H1 (cell line): Measurements from ENCODE around the gene ITM2B. TPM values are rescaled to one million over a fixed set of nuclear protein-coding genes. Genes with fewer than 3 reads are reported as not detected.
"Not testable (repeated sequence)": the region's sequence is repeated elsewhere in the genome, so short reads cannot be mapped to it uniquely, and the experiment has no call there.

Source experiments
- CTCF ChIA-PET: fragments of 300-600 bp; sonication (Branson Sonifier 250); formaldehyde crosslinking; loops from one replicate; lab custom pipeline; 2021; ENCODE audit not compliant: partially characterized antibody; lab: Charles Lee
- POLR2A ChIA-PET: fragments of 300-600 bp; sonication (Branson Sonifier 250); formaldehyde crosslinking; loops from one replicate; lab custom pipeline; 2021; ENCODE audit warnings: inconsistent platforms; ENCODE audit not compliant: partially characterized antibody; lab: Charles Lee
- DNase-seq, 2 experiments: peaks; one replicate each; pipeline versions ENCODE4 v3.0.0 to v3.0.0-alpha.2; 2010 to 2022; ENCODE audit warnings: low spot score in 2 of 2, low read depth in 1 of 2, mixed read lengths in 1 of 2
- FAIRE-seq: peaks from 2 replicates; lab custom pipeline; 2011; peaks lifted over from hg19 to GRCh38; lab: Jason Lieb, UNC
- H2AFZ ChIP-seq: 2 replicates; pipeline ENCODE4 v1.8.1; 2012; ENCODE audit warnings: low read length, inconsistent platforms
- H2AK5ac ChIP-seq: 2 replicates; pipeline ENCODE4 v1.6.1; 2013; ENCODE audit warnings: low read depth, low read length
- H2BK120ac ChIP-seq: replicated peaks from 2 replicates; pipeline ENCODE3; 2013; ENCODE audit warnings: low read depth, low read length, inconsistent platforms
- H2BK12ac ChIP-seq: 2 replicates; pipeline ENCODE4 v1.6.1; 2013; ENCODE audit warnings: low read depth, low read length
- H2BK15ac ChIP-seq: 2 replicates; pipeline ENCODE4 v1.6.1; 2013; ENCODE audit warnings: low read length
- H2BK20ac ChIP-seq: 2 replicates; pipeline ENCODE4 v1.6.1; 2013; ENCODE audit warnings: low read length
- H2BK5ac ChIP-seq: 2 replicates; pipeline ENCODE4 v1.6.1; 2013; ENCODE audit warnings: low read depth, low read length
- H3K14ac ChIP-seq: 2 replicates; pipeline ENCODE4 v1.6.1; 2013; ENCODE audit warnings: inconsistent platforms; ENCODE audit not compliant: insufficient read length
- H3K18ac ChIP-seq: 2 replicates; pipeline ENCODE4 v1.6.1; 2013; ENCODE audit warnings: low read length; ENCODE audit errors: extremely low read depth
- H3K23ac ChIP-seq: 2 replicates; pipeline ENCODE4 v1.6.1; 2013; ENCODE audit warnings: inconsistent platforms; ENCODE audit not compliant: insufficient read length
- H3K23me2 ChIP-seq: 2 replicates; pipeline ENCODE4 v1.6.1; 2013; ENCODE audit warnings: low read depth, low read length
- H3K27ac ChIP-seq: 2 replicates; pipeline ENCODE4 v1.6.1; 2011; ENCODE audit warnings: low read depth, low read length, inconsistent platforms
- H3K27me3 ChIP-seq, 4 experiments: replicated peaks in 1 of 4; 1 replicate in 1 of 4; 2 replicates in 3 of 4; pipeline versions ENCODE4 v1.6.1 to v1.8.1; 2011 to 2013; ENCODE audit warnings: low read length in 3 of 4, mild to moderate bottlenecking in 3 of 4, inconsistent platforms in 2 of 4, mixed read lengths in 2 of 4, moderate library complexity in 1 of 4; ENCODE audit not compliant: control insufficient read depth in 3 of 4, insufficient read depth in 3 of 4; ENCODE audit errors: extremely low read depth in 1 of 4
- H3K36me3 ChIP-seq, 4 experiments: 2 replicates each; pipeline versions ENCODE4 v1.6.1 to v1.8.1; 2011 to 2013; ENCODE audit warnings: mild to moderate bottlenecking in 4 of 4, low read length in 3 of 4, moderate library complexity in 2 of 4, control low read depth in 1 of 4, inconsistent platforms in 1 of 4; ENCODE audit not compliant: insufficient read depth in 4 of 4, control insufficient read depth in 2 of 4
- H3K4ac ChIP-seq: replicated peaks from 2 replicates; pipeline ENCODE3; 2013; ENCODE audit warnings: low read length, low read depth, mixed read lengths, inconsistent platforms; ENCODE audit not compliant: insufficient read length
- H3K4me1 ChIP-seq, 4 experiments: replicated peaks in 1 of 4; 1 replicate in 1 of 4; 2 replicates in 3 of 4; pipeline versions ENCODE4 v1.6.1 to v1.8.1; 2011 to 2013; ENCODE audit warnings: low read length in 3 of 4, inconsistent platforms in 2 of 4, mixed read lengths in 1 of 4; ENCODE audit not compliant: insufficient read depth in 4 of 4, control insufficient read depth in 3 of 4
- H3K4me2 ChIP-seq, 2 experiments: 2 replicates each; pipeline versions ENCODE4 v1.6.1 to v1.8.1; 2011 to 2013; ENCODE audit warnings: low read depth in 2 of 2, low read length in 2 of 2, control low read depth in 1 of 2, inconsistent platforms in 1 of 2, mild to moderate bottlenecking in 1 of 2; ENCODE audit not compliant: insufficient read depth in 1 of 2
- H3K4me3 ChIP-seq, 4 experiments: fragments of 200-600, 300-600 bp in 1 of 4; sonication (generic), shearing (Covaris generic), sonication (Bioruptor Twin) in 1 of 4; 2 replicates each; pipeline versions ENCODE4 v1.5.1 to v1.8.1; 2011 to 2016; ENCODE audit warnings: low read length in 4 of 4, low read depth in 3 of 4, control low read depth in 2 of 4, inconsistent platforms in 2 of 4, mild to moderate bottlenecking in 2 of 4, mixed read lengths in 1 of 4, moderate library complexity in 1 of 4; ENCODE audit not compliant: insufficient read depth in 2 of 4; ENCODE audit errors: extremely low read depth in 1 of 4
- H3K56ac ChIP-seq: replicated peaks from 2 replicates; pipeline ENCODE3; 2013; ENCODE audit warnings: low read depth, mild to moderate bottlenecking, mixed read lengths, low read length, inconsistent platforms; ENCODE audit not compliant: insufficient read length
- H3K79me1 ChIP-seq: 2 replicates; pipeline ENCODE4 v1.6.1; 2013; ENCODE audit warnings: low read depth, low read length, control low read depth
- H3K79me2 ChIP-seq, 2 experiments: 2 replicates each; pipeline versions ENCODE4 v1.6.1 to v1.8.1; 2012 to 2013; ENCODE audit warnings: low read length in 2 of 2, mild to moderate bottlenecking in 2 of 2, inconsistent platforms in 1 of 2; ENCODE audit not compliant: insufficient read depth in 2 of 2, control insufficient read depth in 1 of 2
- H3K9ac ChIP-seq, 4 experiments: replicated peaks in 1 of 4; 1 replicate in 1 of 4; 2 replicates in 3 of 4; pipeline versions ENCODE4 v1.6.1 to v1.8.1; 2011 to 2013; ENCODE audit warnings: low read depth in 3 of 4, low read length in 3 of 4, control low read depth in 2 of 4, mild to moderate bottlenecking in 2 of 4, moderate library complexity in 2 of 4, inconsistent platforms in 1 of 4; ENCODE audit errors: extremely low read depth in 1 of 4
- H3K9me3 ChIP-seq, 2 experiments: 2 replicates each; pipeline versions ENCODE4 v1.6.1 to v1.8.1; 2012 to 2013; ENCODE audit warnings: mild to moderate bottlenecking in 2 of 2, moderate library complexity in 2 of 2, control low read depth in 1 of 2, inconsistent platforms in 1 of 2, low read depth in 1 of 2, low read length in 1 of 2, mixed read lengths in 1 of 2; ENCODE audit not compliant: insufficient read depth in 2 of 2
- H4K20me1 ChIP-seq, 2 experiments: replicated peaks in 1 of 2; 2 replicates each; pipeline versions ENCODE3 to v1.8.1; 2011 to 2013; ENCODE audit warnings: inconsistent platforms in 2 of 2, low read length in 2 of 2, mild to moderate bottlenecking in 1 of 2; ENCODE audit not compliant: insufficient read depth in 2 of 2, control insufficient read depth in 1 of 2
- H4K5ac ChIP-seq: 2 replicates; pipeline ENCODE4 v1.6.1; 2013; ENCODE audit warnings: low read length, low read depth, mixed read lengths, inconsistent platforms; ENCODE audit not compliant: insufficient read length
- H4K8ac ChIP-seq: 2 replicates; pipeline ENCODE4 v1.8.0; 2013; ENCODE audit warnings: mild to moderate bottlenecking, moderate library complexity, low read length, inconsistent platforms; ENCODE audit not compliant: insufficient read depth; ENCODE audit errors: extremely low read depth
- H4K91ac ChIP-seq: replicated peaks from 2 replicates; pipeline ENCODE3; 2013; ENCODE audit warnings: low read length, mixed read lengths, inconsistent platforms; ENCODE audit not compliant: insufficient read length
- WGBS, 2 experiments: shearing (Covaris generic) in 1 of 2; methylation state at CpG; one replicate each; pipeline versions ENCODE4 v1.1.6 to v1.1.7; 2013 to 2015; ENCODE audit warnings: low lambda C conversion rate in 2 of 2, mixed read lengths in 2 of 2, inconsistent platforms in 1 of 2, low coverage in 1 of 2, missing lambda C conversion rate in 1 of 2; ENCODE audit not compliant: insufficient replicate concordance in 2 of 2, insufficient coverage in 1 of 2, insufficient read length in 1 of 2; ENCODE audit errors: extremely low coverage in 1 of 2, missing lambda C conversion rate in 1 of 2; 5-methylcytosine and 5-hydroxymethylcytosine counted together
- polyA plus RNA-seq, 7 experiments: library from polyadenylated mRNA; depleted of rRNA in 3 of 7; stranded (reverse) in 5 of 7; unstranded in 2 of 7; fragments of >200 nt in 5 of 7; fragments of 200-250 nt in 2 of 7; gene quantifications; 1 replicate in 5 of 7; 2 replicates in 1 of 7; 4 replicates in 1 of 7; pipeline versions ENCODE4 v1.2.1 to v1.2.3, GENCODE V29; 2011 to 2013; ENCODE audit warnings: missing spikeins in 2 of 7, mixed read lengths in 2 of 7
- total RNA-seq: library from RNA; stranded (reverse); fragmentation: NEBNext Ultra II Directional; extraction: Animal tissue kit (Norgen Biotek cat#: 25700); gene quantifications from 2 replicates; pipeline ENCODE4 v1.2.1, GENCODE V29; 2021

Gene ITM2B
- total and polyA plus RNA-seq, 2 of the 8 experiments (the other 6 are each of a cell fraction or from before 2014, with no cell fraction given), result 132 to 184 TPM

- H3K36me3 ChIP-seq, H3K56ac ChIP-seq, H3K4me1 ChIP-seq, H3K4me3 ChIP-seq, H4K91ac ChIP-seq, H3K9ac ChIP-seq, H3K18ac ChIP-seq, H2BK120ac ChIP-seq, H3K23ac ChIP-seq, H3K79me1 ChIP-seq, H3K27ac ChIP-seq, H2BK15ac ChIP-seq, H4K20me1 ChIP-seq, H3K14ac ChIP-seq, H3K23me2 ChIP-seq, FAIRE-seq, H2BK5ac ChIP-seq, H3K27me3 ChIP-seq, H2AK5ac ChIP-seq, H4K8ac ChIP-seq, H3K4ac ChIP-seq, H2BK12ac ChIP-seq, H2BK20ac ChIP-seq, H3K9me3 ChIP-seq, DNase-seq, H3K4me2 ChIP-seq, H4K5ac ChIP-seq, H2AFZ ChIP-seq, POLR2A ChIA-PET: not testable (repeated sequence)
- WGBS, 2 experiments, result 88% methylated on average over 6 of the region's 6 CpGs; no CpG with 5 or more reads in 1 of the 2 experiments
- peaks cover 0 to 94% of the 10 kb centered on the region in 2 experiments; a peak in 2 of 4 replicates for H3K79me2 ChIP-seq
- CTCF ChIA-PET, result interaction anchor here (0.6 to 1.8 kb wide), 3 partner anchors 57 to 1318 kb away, joined by 3 to 6 read pairs (median 3); no protein-coding TSS in a partner anchor
Measured at GRCh38 chr13:48239369-48239768, 6.4 kb downstream of the ITM2B start.
